ENCODE data around the gene CACNA2D4. TPM values are rescaled to one million over a fixed set of nuclear protein-coding genes. Genes with fewer than 3 reads are reported as not detected.

The CACNA2D4 gene
- total and polyA plus RNA-seq, 2 donors from 2014 or later, result 2.5 to 7.3 TPM

- H3K9ac ChIP-seq (ENCODE audit: low read length in 3 of 3), result no peak overlapping the region
- H3K9me3 ChIP-seq (ENCODE audit: control insufficient read depth in 2 of 3, insufficient read depth in 1 of 3, low read length in 3 of 3), result no peaks in the 10 kb centered on the region
- no peak overlapping the region for H3K4me3 ChIP-seq (ENCODE audit: low read length in 3 of 3)
- FAIRE-seq (peak; percentile 8), DNase-seq (no peak)
- intact Hi-C loops (cut with DNase I), result no loop called here
- no peak for TF ChIP-seq CTCF (IDR thresholded peaks at IDR 0.05; ENCODE audit: borderline replicate concordance, extremely low read depth, insufficient read depth)
- H3K36me3 ChIP-seq (ENCODE audit: control insufficient read depth in 2 of 3, insufficient read depth in 3 of 3, low read length in 3 of 3), result peaks cover 0 to 5% (median 2%) of the 10 kb centered on the region in 3 donors
- peaks cover 0 to 5% (median 0%) of the 10 kb centered on the region in 3 donors for H3K4me1 ChIP-seq (ENCODE audit: control insufficient read depth in 2 of 3, insufficient read depth in 2 of 3, low read depth in 1 of 3, low read length in 3 of 3)
- H3K27me3 ChIP-seq (ENCODE audit: control insufficient read depth, insufficient read depth, low read length), result no peaks in the 10 kb centered on the region
- H3K27ac ChIP-seq (ENCODE audit: low read depth in 2 of 2, low read length in 2 of 2), result no peak overlapping the region
These were observed 157.7 kb downstream of the CACNA2D4 start for GRCh38 chr12:1760566-1761382.

GRCh38 chr12:1758887-1759286 is 159.6 kb downstream of the CACNA2D4 start:
- Histone ChIP-seq H3K9me3 (ENCODE audit: control insufficient read depth in 2 of 3, insufficient read depth in 1 of 3, low read length in 3 of 3) (no peaks in the 10 kb centered on the region), H3K27ac (ENCODE audit: low read depth in 2 of 2, low read length in 2 of 2) (no peak overlapping the region), H3K9ac (ENCODE audit: low read length in 3 of 3) (no peak overlapping the region), H3K27me3 (ENCODE audit: control insufficient read depth, insufficient read depth, low read length) (no peaks in the 10 kb centered on the region), H3K36me3 (ENCODE audit: control insufficient read depth in 2 of 3, insufficient read depth in 3 of 3, low read length in 3 of 3) (peaks cover 0 to 5% (median 2%) of the 10 kb centered on the region in 3 donors), H3K4me3 (ENCODE audit: low read length in 3 of 3) (no peak overlapping the region), H3K4me1 (ENCODE audit: control insufficient read depth in 2 of 3, insufficient read depth in 2 of 3, low read depth in 1 of 3, low read length in 3 of 3) (peaks cover 0 to 5% (median 0%) of the 10 kb centered on the region in 3 donors)
- DNase-seq (no peak), FAIRE-seq (no peak)
- intact Hi-C loops (cut with DNase I), result no loop called here
- no peak for TF ChIP-seq CTCF (IDR thresholded peaks at IDR 0.05; ENCODE audit: borderline replicate concordance, extremely low read depth, insufficient read depth)

DNA sequence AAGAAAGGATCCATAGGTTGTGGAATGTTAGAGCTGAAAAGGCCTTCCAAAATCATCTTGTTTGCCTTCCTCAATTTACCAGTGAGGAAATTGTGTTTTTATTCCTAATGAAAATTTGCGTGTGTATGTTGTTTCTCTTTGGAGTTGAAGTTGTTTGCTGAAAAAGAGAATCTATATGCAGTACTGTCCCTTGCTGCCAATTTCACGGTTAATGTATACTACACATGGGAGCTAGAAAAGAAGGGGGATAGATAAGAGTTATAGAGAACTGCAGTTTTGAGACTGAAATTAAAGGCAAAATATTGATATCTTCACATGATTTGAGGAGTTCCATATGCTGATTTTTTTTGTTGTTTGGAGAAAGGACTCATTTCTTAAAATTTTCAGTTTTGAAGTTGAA is 160.1 kb downstream of the CACNA2D4 start:
- no peaks in the 10 kb centered on the region for H3K9me3 ChIP-seq (ENCODE audit: control insufficient read depth in 2 of 3, insufficient read depth in 1 of 3, low read length in 3 of 3)
- no peak overlapping the region for H3K4me3 ChIP-seq (ENCODE audit: low read length in 3 of 3)
- intact Hi-C loops (cut with DNase I), result no loop called here
- no peaks in the 10 kb centered on the region for H3K27me3 ChIP-seq (ENCODE audit: control insufficient read depth, insufficient read depth, low read length)
- no peak for DNase-seq
- TF ChIP-seq CTCF (IDR thresholded peaks at IDR 0.05; ENCODE audit: borderline replicate concordance, extremely low read depth, insufficient read depth), result no peak
- H3K4me1 ChIP-seq (ENCODE audit: control insufficient read depth in 2 of 3, insufficient read depth in 2 of 3, low read depth in 1 of 3, low read length in 3 of 3), result peaks cover 0 to 6% (median 0%) of the 10 kb centered on the region in 3 donors
- H3K36me3 ChIP-seq (ENCODE audit: control insufficient read depth in 2 of 3, insufficient read depth in 3 of 3, low read length in 3 of 3), result peaks cover 0 to 5% (median 2%) of the 10 kb centered on the region in 3 donors
- no peak for FAIRE-seq
- no peak overlapping the region for H3K27ac ChIP-seq (ENCODE audit: low read depth in 2 of 2, low read length in 2 of 2)
- H3K9ac ChIP-seq (ENCODE audit: low read length in 3 of 3), result no peak overlapping the region
